Caki2 (cell line): ENCODE measurements around the gene CACUL1. TPM values are rescaled to one million over a fixed set of nuclear protein-coding genes. Genes with fewer than 3 reads are reported as not detected.
"Not testable (repeated sequence)": the region's sequence is repeated elsewhere in the genome, so short reads cannot be mapped to it uniquely, and the experiment has no call there.

Experiments
- DNase-seq: peaks from one replicate; pipeline ENCODE4 v3.0.0-alpha.2; 2015; ENCODE audit warnings: low read depth
- in situ Hi-C: cut with HindIII; loops from 2 replicates; pipeline ENCODE4 v1.10.0; 2016; ENCODE audit warnings: low sequenced_read_pairs, low pct_unique_long_range_greater_than_20kb, mixed read lengths
- total RNA-seq: library from RNA; depleted of rRNA; stranded (reverse); fragments of >200 nt; shearing (Covaris generic); gene quantifications from 2 replicates; pipeline ENCODE4 v1.2.3, GENCODE V29; 2014; ENCODE audit warnings: low replicate concordance

CACUL1 gene
- total RNA-seq, 1 experiment from 2014 or later = 19.0 TPM

DNA sequence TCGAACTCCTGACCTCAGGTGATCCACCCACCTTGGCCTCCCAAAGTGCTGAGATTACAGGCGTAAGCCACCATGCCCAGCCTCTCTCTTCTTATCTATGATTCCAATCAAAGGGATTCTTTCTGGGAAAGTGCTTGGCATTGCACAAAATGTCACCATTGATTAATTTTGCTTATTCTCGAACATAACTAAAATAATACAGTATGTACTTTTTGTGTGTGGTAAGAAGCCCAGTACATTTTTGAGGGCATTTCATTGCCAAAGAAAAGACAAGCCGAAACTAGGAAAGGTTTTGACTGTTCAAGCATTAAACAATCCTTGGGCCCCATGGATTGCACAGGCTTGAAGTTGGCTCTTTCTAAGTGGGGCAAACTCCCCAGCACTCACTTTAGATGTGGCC, 18.3 kb upstream of the CACUL1 start:
- in situ Hi-C loops = no loop called here
- DNase-seq = no peak

- in situ Hi-C loops = no loop called here
- no peak for DNase-seq
Observed at GRCh38 chr10:118771976-118772375, 17.2 kb upstream of the CACUL1 start.

DNA sequence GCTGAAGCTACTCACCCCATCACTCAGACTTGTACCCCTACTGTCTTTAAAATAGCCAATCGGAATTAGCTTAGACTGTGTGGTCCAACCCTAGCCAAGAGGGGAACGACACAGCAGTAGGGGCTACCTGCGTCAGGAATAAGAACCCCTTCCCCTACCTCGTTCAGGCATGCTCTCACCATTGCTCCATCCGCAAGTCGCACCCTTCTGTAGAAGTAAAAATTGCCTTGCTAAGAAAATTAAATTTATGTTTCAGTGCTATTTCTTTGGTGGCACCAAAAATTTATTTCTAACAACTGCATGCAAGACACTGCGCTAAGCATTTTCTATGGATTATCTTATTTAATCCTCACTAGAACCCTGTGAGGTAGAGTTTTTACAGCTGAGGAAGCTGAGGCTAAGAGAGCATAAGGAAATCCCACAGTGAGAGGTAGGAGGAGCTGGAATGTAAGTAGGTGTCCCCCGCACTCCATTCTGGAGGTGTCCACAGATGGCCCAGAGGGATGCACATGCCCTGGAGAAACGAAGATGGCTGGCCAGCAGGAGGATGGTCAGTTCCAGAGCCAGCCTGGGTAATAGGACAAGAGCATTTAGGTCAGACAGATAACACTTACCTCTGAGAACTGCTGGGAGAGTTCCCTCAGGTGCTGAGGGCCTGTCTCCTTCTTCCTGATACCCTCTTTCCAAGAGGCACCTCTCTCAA, 15.3 kb upstream of the CACUL1 start:
- no peak for DNase-seq

DNA sequence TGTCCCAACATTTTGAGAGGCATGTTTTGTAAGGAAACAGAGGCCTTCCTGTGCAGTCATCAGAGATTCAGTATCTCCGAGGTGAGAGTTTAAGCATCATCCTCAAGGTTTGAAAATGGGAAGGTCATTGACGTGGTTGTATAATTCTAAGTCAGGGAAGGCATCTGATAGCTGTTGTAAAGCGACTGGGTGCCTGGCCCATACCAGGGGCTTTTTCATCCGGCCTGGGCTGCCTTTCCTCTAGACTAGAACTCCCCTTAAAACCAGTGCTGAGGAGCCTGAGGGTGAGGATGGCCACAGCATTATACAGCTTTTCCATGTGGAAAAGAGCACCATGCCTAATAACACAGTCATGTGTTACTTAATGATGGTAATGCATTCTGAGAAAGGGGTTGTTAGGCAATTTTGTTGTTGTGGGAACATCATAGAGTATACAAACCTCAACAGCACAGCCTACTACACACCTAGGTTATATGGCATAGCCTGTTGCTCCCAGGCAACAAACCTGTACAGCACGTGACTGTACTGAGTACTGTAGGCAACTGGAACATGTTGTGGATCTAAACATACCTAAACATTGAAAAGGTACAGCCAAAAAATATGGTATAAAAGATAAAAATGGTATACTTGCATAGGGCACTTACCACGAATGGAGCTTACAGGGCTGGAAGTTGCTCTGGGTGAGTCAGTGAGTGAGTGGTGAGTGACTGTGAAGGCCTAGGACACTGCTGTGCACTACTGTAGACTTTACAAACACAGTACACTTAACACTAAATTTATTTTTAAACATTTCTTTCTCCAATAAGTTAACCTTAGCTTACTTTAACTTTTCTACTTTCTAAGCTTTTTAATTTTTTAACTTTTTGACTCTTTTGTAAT, 13.5 kb upstream of the CACUL1 start:
- in situ Hi-C loops = no loop called here
- DNase-seq = no peak

More for the DNA sequence above, 15.3 kb upstream of the CACUL1 start:
- in situ Hi-C loops = no loop called here

DNA sequence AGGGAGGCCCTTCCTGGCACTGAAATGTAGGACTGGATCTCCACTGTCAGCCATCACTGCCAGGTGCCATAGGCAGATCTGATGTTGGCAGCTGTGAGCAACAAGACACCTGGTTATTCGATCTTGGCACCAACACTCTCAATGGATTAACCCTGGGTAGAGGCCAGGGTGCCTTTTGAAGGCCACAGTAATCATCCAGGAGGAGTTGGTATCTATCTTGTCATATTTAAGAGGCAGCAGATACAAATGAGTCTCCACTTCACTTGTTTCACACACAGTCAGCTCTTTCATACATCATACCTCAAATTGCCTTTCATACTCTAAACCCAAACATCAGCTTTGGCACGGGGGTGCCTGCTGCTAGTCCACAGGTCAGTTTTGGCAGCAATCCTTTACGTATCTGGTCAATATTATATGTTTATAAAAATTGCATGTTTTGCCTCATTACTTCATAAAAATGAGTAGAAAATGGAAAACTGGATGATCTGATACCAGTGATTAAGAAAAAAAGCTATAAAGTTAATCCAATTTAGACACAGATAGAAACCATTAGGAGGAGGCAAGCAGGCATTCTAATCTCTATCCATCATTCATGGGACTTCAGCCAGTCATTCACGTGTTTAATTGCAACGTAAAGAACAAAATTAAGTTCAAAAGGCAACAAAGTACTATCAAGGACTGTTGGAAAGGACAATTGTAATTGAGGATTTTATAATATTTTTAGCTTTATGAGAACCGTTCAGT, 12.7 kb upstream of the CACUL1 start:
- in situ Hi-C loops = no loop called here
- no peak for DNase-seq

DNA sequence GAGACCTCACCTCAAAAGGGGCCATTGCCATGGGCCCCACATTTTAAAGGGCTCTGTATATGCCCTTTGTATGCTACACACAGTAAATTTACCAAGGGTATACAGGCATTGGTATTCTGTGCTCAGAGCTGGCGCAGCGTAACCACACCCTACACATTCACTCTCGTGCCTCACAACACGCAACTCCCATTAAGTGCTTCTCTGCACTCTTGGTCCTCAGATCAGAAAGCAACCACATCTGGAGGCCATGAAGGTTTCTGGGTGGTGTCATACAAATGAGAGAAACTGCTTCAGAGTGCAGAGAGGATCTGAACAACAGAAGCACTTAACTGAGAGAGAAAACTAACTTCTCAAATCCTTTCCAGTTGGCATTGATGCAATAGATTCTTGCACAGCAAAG, 9.4 kb upstream of the CACUL1 start:
- DNase-seq = no peak
- in situ Hi-C loops = no loop called here

- in situ Hi-C loops = no loop called here
- peak; percentile 91 for DNase-seq
Observed at GRCh38 chr10:118763202-118763988, 8.6 kb upstream of the CACUL1 start.

- in situ Hi-C loops = no loop called here
- DNase-seq = no peak
Observed at GRCh38 chr10:118760265-118760664, 5.5 kb upstream of the CACUL1 start.

- in situ Hi-C loops = no loop called here
- no peak for DNase-seq
Observed at GRCh38 chr10:118758449-118758848, 3.7 kb upstream of the CACUL1 start.

DNA sequence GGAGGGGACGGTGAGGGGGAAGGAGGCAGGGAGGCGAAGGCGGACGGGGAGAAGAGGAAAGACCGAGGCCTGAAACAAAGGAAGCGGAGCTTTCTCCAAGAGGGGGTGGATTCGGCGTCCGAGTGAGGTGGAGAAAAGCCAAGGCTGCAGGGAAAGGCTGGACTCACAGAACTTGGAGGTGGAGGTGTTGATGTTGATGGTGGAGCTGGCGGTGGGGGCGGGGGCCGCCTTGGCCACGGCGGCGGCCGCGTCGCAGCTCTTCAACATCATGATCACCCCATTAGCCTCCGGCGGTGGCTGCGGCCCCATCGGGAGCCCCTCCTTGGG, 578 bp downstream of the CACUL1 start:
- in situ Hi-C loops = no loop called here
- peak; percentile 41 for DNase-seq

GRCh38 chr10:118753331-118754228, 1.2 kb downstream of the CACUL1 start:
- in situ Hi-C loops = no loop called here
- DNase-seq = no peak

DNA sequence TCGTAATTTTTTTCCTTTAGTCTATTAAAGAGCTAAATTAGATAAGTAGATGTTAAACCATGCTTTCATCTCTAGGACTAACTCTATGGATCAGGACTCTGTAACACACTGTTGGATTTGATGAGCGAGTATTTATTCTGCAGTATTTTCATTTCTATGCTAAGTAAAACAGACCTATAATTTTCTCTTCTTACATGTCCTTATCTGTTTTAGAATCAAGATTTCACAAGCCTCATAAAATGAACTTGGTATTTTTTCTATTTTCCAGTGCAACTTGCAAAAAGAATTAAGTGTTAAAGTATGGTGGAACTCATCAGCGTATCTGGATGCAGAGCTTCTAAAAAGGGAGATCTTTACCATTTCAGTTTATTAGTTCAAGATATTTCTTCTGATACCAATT, 2.4 kb downstream of the CACUL1 start:
- in situ Hi-C loops = no loop called here

GRCh38 chr10:118751265-118751664, 3.5 kb downstream of the CACUL1 start:
- no peak for DNase-seq
- in situ Hi-C loops = no loop called here

More for the DNA sequence above, 2.4 kb downstream of the CACUL1 start:
- DNase-seq = no peak

- in situ Hi-C loops = no loop called here
Observed at GRCh38 chr10:118748041-118748440, 6.7 kb downstream of the CACUL1 start.

DNA sequence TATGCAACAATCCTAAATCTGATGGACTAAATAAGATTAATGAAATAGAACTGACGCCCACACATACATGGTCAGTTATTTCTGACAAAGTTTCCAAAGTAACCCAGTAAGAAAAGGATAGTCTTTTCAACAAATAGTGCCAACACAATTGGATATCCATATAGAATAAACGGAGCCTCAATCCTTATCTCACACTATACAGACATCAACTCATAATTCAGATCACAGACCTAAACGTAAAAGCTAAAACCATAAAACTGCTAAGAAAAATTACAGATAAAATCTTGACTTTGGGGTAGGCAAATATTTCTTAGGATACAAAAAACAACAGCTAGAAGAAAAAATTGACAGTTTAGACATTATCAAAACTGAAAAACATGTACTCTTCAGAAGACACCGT, 8.5 kb downstream of the CACUL1 start:
- DNase-seq = no peak
- in situ Hi-C loops = no loop called here

More at GRCh38 chr10:118748041-118748440, 6.7 kb downstream of the CACUL1 start:
- DNase-seq = no peak

GRCh38 chr10:118745056-118745455, 9.7 kb downstream of the CACUL1 start:
- peak; percentile 37 for DNase-seq
- in situ Hi-C loops = no loop called here

DNA sequence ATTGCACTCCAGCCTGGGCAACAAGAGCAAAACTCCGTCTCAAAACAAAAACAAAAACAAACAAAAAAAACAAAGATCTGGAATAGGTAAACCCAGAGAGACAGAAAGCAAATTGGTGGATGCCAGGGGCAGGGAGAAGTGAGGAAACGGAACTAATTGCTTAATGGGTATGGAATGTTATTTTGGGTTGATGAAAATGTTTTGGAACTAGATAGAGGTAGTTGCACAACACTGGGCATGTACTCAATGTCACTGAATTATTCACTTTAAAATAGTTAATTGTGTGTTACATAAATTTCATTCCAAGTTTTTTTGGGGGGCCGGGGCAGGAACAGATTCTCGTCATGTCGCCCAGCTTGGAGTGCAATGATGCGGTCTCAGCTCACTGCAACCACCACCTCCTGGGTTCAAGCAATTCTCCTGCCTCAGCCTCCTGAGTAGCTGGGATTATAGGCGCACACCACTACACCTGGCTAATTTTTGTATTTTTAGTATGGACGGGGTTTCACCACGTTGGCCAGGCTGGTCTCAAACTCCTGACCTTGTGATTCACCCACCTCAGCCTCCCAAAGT, 10.3 kb downstream of the CACUL1 start:
- DNase-seq, in situ Hi-C loops: not testable (repeated sequence)
